Naive thymus-derived CD4-positive, alpha-beta T cell (primary cell): ENCODE measurements around the gene RAB22A. TPM values are rescaled to one million over a fixed set of nuclear protein-coding genes. Genes with fewer than 3 reads are reported as not detected.

Experiments used
- ATAC-seq: fragments of 150-1000 bp; cut with Tn5 transposase; 2 replicates; pipeline ENCODE4 v1.10.0; 2021; ENCODE audit warnings: mild to moderate bottlenecking, moderate library complexity
- CTCF ChIA-PET: fragments of 350-600 bp; sonication (Branson Sonifier 250); formaldehyde crosslinking; loops from one replicate; lab custom pipeline; 2021; ENCODE audit warnings: antibody characterized with exemption; lab: Charles Lee
- POLR2A ChIA-PET: fragments of 350-600 bp; sonication (Branson Sonifier 250); formaldehyde crosslinking; loops from one replicate; lab custom pipeline; 2021; ENCODE audit warnings: antibody characterized with exemption, inconsistent platforms; lab: Charles Lee
- DNase-seq, 9 donors: peaks; one replicate each; pipeline versions ENCODE4 v3.0.0 to v3.0.0-alpha.2; 2020 to 2022; ENCODE audit warnings: mixed read lengths in 1 of 9
- H3K27ac ChIP-seq: one replicate; pipeline ENCODE4 v1.7.0; 2013; ENCODE audit warnings: mild to moderate bottlenecking, low read depth, low read length, moderate library complexity
- H3K27me3 ChIP-seq, 2 donors: one replicate each; pipeline ENCODE4 v1.7.0; 2013; ENCODE audit warnings: low read length in 2 of 2, mild to moderate bottlenecking in 2 of 2, moderate library complexity in 2 of 2; ENCODE audit not compliant: control insufficient read depth in 2 of 2, insufficient read depth in 2 of 2
- H3K36me3 ChIP-seq, 3 experiments: 1 replicate in 2 of 3; 2 replicates in 1 of 3; pipeline ENCODE4 v1.7.0; 2013; ENCODE audit warnings: low read length in 3 of 3, mild to moderate bottlenecking in 3 of 3, moderate library complexity in 1 of 3; ENCODE audit not compliant: insufficient read depth in 3 of 3, control insufficient read depth in 2 of 3
- H3K4me1 ChIP-seq, 2 donors: one replicate each; pipeline ENCODE4 v1.7.0; 2013; ENCODE audit warnings: low read length in 2 of 2, mild to moderate bottlenecking in 2 of 2, moderate library complexity in 1 of 2; ENCODE audit not compliant: control insufficient read depth in 2 of 2, insufficient read depth in 2 of 2
- H3K4me3 ChIP-seq: 2 replicates; pipeline ENCODE4 v1.7.0; 2013; ENCODE audit warnings: mild to moderate bottlenecking, low read length
- H3K9me3 ChIP-seq, 3 experiments: 1 replicate in 2 of 3; 2 replicates in 1 of 3; pipeline ENCODE4 v1.7.0; 2013; ENCODE audit warnings: low read length in 3 of 3; ENCODE audit not compliant: control insufficient read depth in 2 of 3
- H3K27ac Mint-ChIP-seq, 9 donors: one replicate each; pipeline ENCODE4 v1.8.0; 2020 to 2022; ENCODE audit warnings: mixed read lengths in 9 of 9, mild to moderate bottlenecking in 8 of 9, moderate library complexity in 5 of 9, inconsistent platforms in 2 of 9
- H3K27me3 Mint-ChIP-seq, 5 donors: one replicate each; pipeline ENCODE4 v1.8.0; 2021 to 2022; ENCODE audit warnings: mixed read lengths in 5 of 5, mild to moderate bottlenecking in 1 of 5
- H3K36me3 Mint-ChIP-seq, 5 donors: one replicate each; pipeline ENCODE4 v1.8.0; 2020 to 2022; ENCODE audit warnings: mixed read lengths in 5 of 5, mild to moderate bottlenecking in 3 of 5, inconsistent platforms in 1 of 5
- H3K4me1 Mint-ChIP-seq, 7 donors: one replicate each; pipeline ENCODE4 v1.8.0; 2020 to 2022; ENCODE audit warnings: mixed read lengths in 7 of 7, mild to moderate bottlenecking in 3 of 7, inconsistent platforms in 1 of 7
- H3K4me3 Mint-ChIP-seq, 10 donors: one replicate each; pipeline ENCODE4 v1.8.0; 2020 to 2022; ENCODE audit warnings: mild to moderate bottlenecking in 10 of 10, mixed read lengths in 10 of 10, moderate library complexity in 6 of 10, inconsistent platforms in 2 of 10
- H3K9me3 Mint-ChIP-seq, 11 donors: one replicate each; pipeline ENCODE4 v1.8.0; 2020 to 2022; ENCODE audit warnings: mixed read lengths in 11 of 11, mild to moderate bottlenecking in 4 of 11, inconsistent platforms in 1 of 11, moderate library complexity in 1 of 11
- intact Hi-C, 2 donors: fragments of 100-400 bp; cut with micrococcal nuclease; formaldehyde crosslinking; loops; one replicate each; pipeline ENCODE4 v1.15.1; 2023
- polyA plus RNA-seq, 2 donors: library from polyadenylated mRNA; unstranded; fragments of 300-500 nt; fragmentation: Illumina TruSeq; gene quantifications; one replicate each; pipeline ENCODE4 v1.2.3, GENCODE V29; 2021
- total RNA-seq, 6 experiments: library from RNA in 5 of 6; stranded (reverse) in 5 of 6; gene quantifications; 1 replicate in 5 of 6; 2 replicates in 1 of 6; pipeline ENCODE4 v1.2.3 and lab custom pipeline; 2021 to 2026

Gene RAB22A, protein sequence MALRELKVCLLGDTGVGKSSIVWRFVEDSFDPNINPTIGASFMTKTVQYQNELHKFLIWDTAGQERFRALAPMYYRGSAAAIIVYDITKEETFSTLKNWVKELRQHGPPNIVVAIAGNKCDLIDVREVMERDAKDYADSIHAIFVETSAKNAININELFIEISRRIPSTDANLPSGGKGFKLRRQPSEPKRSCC
- 10 to 100 TPM; 17.3 to 24.7 (median 17.8) TPM for total RNA-seq
- 10 to 100 TPM; 10.4 to 12.2 TPM for polyA plus RNA-seq
- total RNA-seq (lab: John Stamatoyannopoulos, UW): 49.7 reads per million, percentile 71 among the genes with 10 or more reads in this experiment

DNA sequence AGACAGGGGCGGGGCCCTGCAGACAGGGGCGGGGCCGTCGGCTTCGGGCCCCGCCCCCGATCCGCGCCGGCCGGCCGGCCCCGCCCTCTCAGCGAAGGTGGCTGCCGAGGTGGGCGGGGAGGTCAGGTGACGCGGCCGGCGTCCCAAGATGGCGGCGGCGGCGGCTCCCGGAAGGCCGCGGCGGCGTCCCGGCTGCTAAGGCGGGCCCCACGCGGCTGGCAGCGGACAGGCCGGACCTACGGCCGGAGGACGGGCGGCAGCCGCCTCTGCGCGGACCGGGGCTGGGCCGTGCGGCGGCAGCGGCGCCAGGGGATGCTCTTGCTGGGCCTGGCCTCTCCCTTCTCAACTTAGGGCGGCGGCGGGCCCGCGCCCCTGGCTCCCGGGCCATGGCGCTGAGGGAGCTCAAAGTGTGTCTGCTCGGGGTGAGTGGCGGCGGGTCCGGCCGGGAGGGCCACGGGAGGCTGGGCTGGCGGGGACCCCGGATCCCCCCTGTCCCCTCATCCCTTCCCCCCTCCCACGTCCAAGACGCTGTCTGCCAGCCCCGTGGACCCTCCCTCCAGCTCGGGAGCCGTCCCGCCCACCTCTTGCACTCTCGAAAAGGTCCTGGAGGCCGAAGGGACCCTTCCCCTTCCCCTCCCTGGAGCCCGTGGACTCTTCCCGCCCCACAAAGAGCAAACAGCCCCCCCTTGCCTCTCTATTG is at the start of gene RAB22A:
Gene RAB22A (plus strand): TSS at position 125 of the 700 bp plus-strand sequence. CDS start 262 bp downstream, at position 387.
- Mint-ChIP-seq H3K36me3 (peaks cover 5 to 20% (median 16%) of the 10 kb centered on the region in 5 donors), H3K4me3 (peak within 1 kb of the TSS; percentile 81 to 97 (median 92)), H3K27me3 (no peaks in the 10 kb centered on the region), H3K4me1 (peaks cover 23 to 84% (median 67%) of the 10 kb centered on the region in 7 donors), H3K9me3 (peaks cover 0 to 2% (median 0%) of the 10 kb centered on the region in 11 donors), H3K27ac (peak within 1 kb of the TSS; percentile 92 to 99 (median 97))
- DNase-seq (peak; percentile 74 to 89 (median 84)), ATAC-seq (peak; percentile 81)
- H3K27ac ChIP-seq: peak within 1 kb of the TSS; percentile 99
- CTCF ChIA-PET: no interaction called here
- H3K4me1 ChIP-seq: peaks cover 38 to 66% of the 10 kb centered on the region in 2 donors
- H3K27me3 ChIP-seq: no peaks in the 10 kb centered on the region
- H3K4me3 ChIP-seq: peak within 1 kb of the TSS; percentile 78
- peaks cover 0 to 22% (median 0%) of the 10 kb centered on the region in 3 experiments for H3K36me3 ChIP-seq
- POLR2A ChIA-PET: interaction anchor here (0.6 to 1.6 kb wide), 7 partner anchors 9 to 911 kb away, joined by 3 to 10 read pairs (median 3); partner anchors contain the start of genes ATP5F1E and VAPB
- no peaks in the 10 kb centered on the region for H3K9me3 ChIP-seq
- intact Hi-C loops: loop anchor here (1.0 to 10.0 kb wide), 18 partner anchors 42 to 1951 kb away; partner anchors contain the start of genes VAPB (in 2 of the 2), ATP5F1E (in 1 of the 2), FAM210B (in 1 of the 2) and FAM217B (in 1 of the 2)

DNA sequence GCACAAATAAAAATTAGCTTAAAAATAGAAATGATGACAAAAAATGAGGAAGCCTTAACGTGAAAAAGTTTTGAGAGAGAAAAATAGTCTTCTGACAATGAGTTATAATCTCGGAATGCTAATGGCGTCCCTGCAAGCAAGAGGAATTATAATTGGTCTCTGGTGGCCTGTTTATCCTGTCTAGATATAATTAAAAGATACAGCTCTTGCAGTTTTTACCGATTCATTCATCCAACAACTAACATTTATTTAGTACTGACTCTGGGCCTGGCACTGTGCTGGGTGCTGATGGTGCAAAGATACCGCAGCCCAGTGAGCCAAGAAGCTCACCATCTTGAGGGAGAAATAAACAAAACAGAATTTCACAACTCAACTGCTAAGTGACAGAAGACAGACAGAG is 49.5 kb upstream of the RAB22A start:
- Histone ChIP-seq H3K36me3 (peaks cover 0 to 26% (median 0%) of the 10 kb centered on the region in 3 experiments), H3K27me3 (no peaks in the 10 kb centered on the region), H3K4me3 (no peak overlapping the region), H3K27ac (no peak overlapping the region), H3K4me1 (no peaks in the 10 kb centered on the region), H3K9me3 (no peaks in the 10 kb centered on the region)
- Mint-ChIP-seq H3K36me3 (peaks cover 0 to 41% (median 17%) of the 10 kb centered on the region in 5 donors), H3K27me3 (no peaks in the 10 kb centered on the region), H3K27ac (peak overlapping the region in 1 of 9 donors; percentile 48), H3K9me3 (peaks cover 0 to 1% (median 0%) of the 10 kb centered on the region in 11 donors), H3K4me1 (peaks cover 7 to 26% (median 15%) of the 10 kb centered on the region in 7 donors), H3K4me3 (no peak overlapping the region)
- intact Hi-C loops: no loop called here
- DNase-seq: no peak
- CTCF ChIA-PET: no interaction called here
- no peak for ATAC-seq
- POLR2A ChIA-PET: interaction anchor here (1.1 kb wide), 1 partner anchor 46 kb away, joined by 3 read pairs; no protein-coding TSS in a partner anchor

DNA sequence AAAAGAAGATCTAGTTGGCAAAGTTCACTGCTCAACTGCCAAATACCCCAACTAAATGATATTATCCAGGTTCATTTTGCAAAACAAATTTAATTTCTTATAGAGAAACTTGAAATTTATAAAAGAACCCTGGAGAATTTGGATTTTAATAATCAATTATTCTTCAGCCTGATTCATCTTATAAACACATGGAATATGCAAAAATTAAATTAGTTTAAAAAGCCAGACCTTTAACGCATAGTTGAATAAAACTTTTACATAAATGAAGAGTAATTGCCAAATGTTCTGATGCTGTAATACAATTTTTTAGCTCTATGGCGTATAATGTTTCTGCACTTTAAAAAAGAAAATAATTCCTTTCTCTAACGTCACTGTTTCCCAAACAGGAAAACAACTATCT is 47.9 kb upstream of the RAB22A start:
- Histone ChIP-seq H3K36me3 (peaks cover 0 to 43% (median 0%) of the 10 kb centered on the region in 3 experiments), H3K4me3 (no peak overlapping the region), H3K4me1 (no peaks in the 10 kb centered on the region), H3K27ac (no peak overlapping the region), H3K27me3 (no peaks in the 10 kb centered on the region), H3K9me3 (no peaks in the 10 kb centered on the region)
- peaks cover 0 to 38% (median 17%) of the 10 kb centered on the region in 5 donors for H3K36me3 Mint-ChIP-seq
- H3K4me3 Mint-ChIP-seq: no peak overlapping the region
- DNase-seq: no peak
- no peak overlapping the region for H3K27ac Mint-ChIP-seq
- peaks cover 0 to 1% (median 0%) of the 10 kb centered on the region in 11 donors for H3K9me3 Mint-ChIP-seq
- CTCF ChIA-PET: no interaction called here
- no peaks in the 10 kb centered on the region for H3K27me3 Mint-ChIP-seq
- POLR2A ChIA-PET: no interaction called here
- no peak for ATAC-seq
- peaks cover 7 to 14% (median 9%) of the 10 kb centered on the region in 7 donors for H3K4me1 Mint-ChIP-seq
- intact Hi-C loops: no loop called here

DNA sequence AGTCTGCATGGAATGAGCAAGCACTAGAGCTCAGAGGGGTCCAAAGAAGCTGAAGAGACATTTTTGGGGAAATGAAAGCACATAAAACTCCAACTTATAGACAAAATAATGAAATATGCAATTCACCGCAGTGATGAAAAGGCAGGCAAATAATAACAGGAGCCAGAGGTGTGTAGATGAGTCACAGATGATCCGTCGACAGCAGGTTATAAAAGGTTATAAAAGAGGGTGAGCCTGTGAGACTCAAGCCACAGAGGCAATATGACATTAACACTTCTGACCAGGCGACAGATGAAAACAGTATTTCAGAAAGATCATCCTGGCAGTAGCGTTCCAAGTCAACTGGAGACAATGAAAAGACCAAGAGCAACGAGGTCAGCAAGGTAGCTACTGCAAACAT is 45.2 kb upstream of the RAB22A start:
- Histone ChIP-seq H3K27ac (no peak overlapping the region), H3K4me1 (peaks cover 6% of the 10 kb centered on the region in 2 donors), H3K36me3 (peaks cover 0 to 54% (median 0%) of the 10 kb centered on the region in 3 experiments), H3K4me3 (no peak overlapping the region), H3K9me3 (no peaks in the 10 kb centered on the region), H3K27me3 (no peaks in the 10 kb centered on the region)
- no peaks in the 10 kb centered on the region for H3K27me3 Mint-ChIP-seq
- H3K36me3 Mint-ChIP-seq: peaks cover 0 to 35% (median 30%) of the 10 kb centered on the region in 5 donors
- intact Hi-C loops: no loop called here
- no peak overlapping the region for H3K27ac Mint-ChIP-seq
- H3K4me3 Mint-ChIP-seq: no peak overlapping the region
- ATAC-seq (no peak), DNase-seq (no peak)
- H3K4me1 Mint-ChIP-seq: peaks cover 14 to 25% (median 24%) of the 10 kb centered on the region in 7 donors
- CTCF ChIA-PET: no interaction called here
- no peaks in the 10 kb centered on the region for H3K9me3 Mint-ChIP-seq
- POLR2A ChIA-PET: no interaction called here

DNA sequence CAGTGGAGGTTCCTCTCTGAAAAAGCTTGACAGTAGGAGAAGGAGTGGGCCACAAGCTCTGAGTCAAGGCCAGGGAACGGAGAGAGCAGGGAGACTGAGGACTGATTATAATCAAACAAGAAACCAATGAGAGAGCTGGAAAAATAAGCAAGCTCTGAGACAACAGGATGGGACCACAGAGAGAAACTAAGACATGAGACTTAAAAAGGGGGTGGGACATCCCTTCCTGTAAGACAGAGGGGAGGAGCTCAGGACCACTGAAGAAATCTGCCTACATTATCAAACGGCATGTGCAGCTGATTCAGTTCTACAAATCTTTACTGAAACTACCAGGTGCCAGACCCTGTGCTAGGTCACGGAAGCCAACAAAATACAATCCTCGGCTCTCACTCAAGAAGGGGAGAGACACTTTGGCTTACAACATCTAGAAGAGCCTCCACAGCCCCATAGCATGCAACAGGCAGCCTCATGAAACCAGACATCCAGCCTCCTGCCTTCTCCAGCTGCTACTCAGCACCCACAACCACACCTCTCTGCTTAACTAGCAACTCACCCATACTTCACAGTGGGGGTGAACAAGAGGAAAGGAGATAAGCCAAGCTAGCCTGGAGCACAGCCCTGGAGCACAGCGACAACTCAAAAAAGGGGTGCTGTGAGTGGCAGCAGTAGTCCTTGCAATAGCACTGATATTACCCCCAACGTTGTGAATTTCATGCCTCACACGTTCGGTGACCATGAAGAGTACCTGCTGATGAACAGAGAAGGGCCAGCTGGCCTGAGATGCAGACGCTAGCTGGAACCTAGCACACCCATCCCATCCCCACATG is 41.9 kb upstream of the RAB22A start:
- H3K27ac ChIP-seq: no peak overlapping the region
- peaks cover 7 to 8% of the 10 kb centered on the region in 2 donors for H3K4me1 ChIP-seq
- no peak for ATAC-seq
- CTCF ChIA-PET: interaction anchor here (0.6 kb wide), 2 partner anchors 73 to 597 kb away, joined by 3 to 4 read pairs; no protein-coding TSS in a partner anchor
- peaks cover 14 to 36% (median 32%) of the 10 kb centered on the region in 7 donors for H3K4me1 Mint-ChIP-seq
- H3K36me3 ChIP-seq: peaks cover 0 to 47% (median 0%) of the 10 kb centered on the region in 3 experiments
- no peaks in the 10 kb centered on the region for H3K27me3 Mint-ChIP-seq
- peak overlapping the region in 4 of 10 donors; percentile 18 to 68 (median 46) for H3K4me3 Mint-ChIP-seq
- no peak overlapping the region for H3K4me3 ChIP-seq
- no peaks in the 10 kb centered on the region for H3K27me3 ChIP-seq
- no peak for DNase-seq
- H3K9me3 ChIP-seq: no peaks in the 10 kb centered on the region
- H3K36me3 Mint-ChIP-seq: peaks cover 0 to 34% (median 26%) of the 10 kb centered on the region in 5 donors
- POLR2A ChIA-PET: interaction anchor here (0.6 kb wide), 1 partner anchor 139 kb away, joined by 3 read pairs; no protein-coding TSS in a partner anchor
- intact Hi-C loops: loop anchor here in 1 of 2 donors (5.0 kb wide), 1 partner anchor 40 kb away; the partner anchor contains the start of gene RAB22A
- no peaks in the 10 kb centered on the region for H3K9me3 Mint-ChIP-seq
- H3K27ac Mint-ChIP-seq: peak overlapping the region in 8 of 9 donors; percentile 1 to 79 (median 62)
